HL-60/S4 treated with retinoic acid at 250 ng/mL for 4 days and 3 days (cell line): ENCODE results near the gene ADGRG1.

ENCODE experiments used
- in situ Hi-C: fragments of 300-500 bp; cut with MboI; formaldehyde crosslinking; loops from 2 replicates; pipeline ENCODE4 v1.7.0; 2022; ENCODE audit warnings: low sequenced_read_pairs

ADGRG1 gene

GRCh38 chr16:57714047-57714446 is 85.6 kb downstream of the ADGRG1 start:
- in situ Hi-C loops = no loop called here
